SK-N-MC (cell line): ENCODE measurements around the gene METTL24.
A peak's percentile ranks its signal among the peaks of the same experiment; 100 is the strongest.

Experiments used
- DNase-seq: peaks from one replicate; pipeline ENCODE4 v3.0.0-alpha.2; 2011; ENCODE audit warnings: low read depth, low spot score
- H3K27ac ChIP-seq: fragments of 200-600 bp; sonication (generic); 2 replicates; pipeline ENCODE4 v1.5.1; 2016; ENCODE audit warnings: mixed run types
- H3K36me3 ChIP-seq: fragments of 200-600 bp; sonication (generic); 2 replicates; pipeline ENCODE4 v1.6.1; 2017; ENCODE audit warnings: antibody characterized with exemption, low read length, mixed read lengths; ENCODE audit not compliant: insufficient read depth
- H3K4me3 ChIP-seq: fragments of 200-600 bp; sonication (generic); 2 replicates; pipeline ENCODE4 v1.5.1; 2016
- H3K9ac ChIP-seq: fragments of 200-600 bp; sonication (generic); 2 replicates; pipeline ENCODE4 v1.8.0; 2017; ENCODE audit warnings: mixed run types, mixed read lengths; ENCODE audit not compliant: insufficient read length
- H3K9me3 ChIP-seq: fragments of 200-600 bp; sonication (generic); 2 replicates; pipeline ENCODE4 v1.6.1; 2017; ENCODE audit warnings: low read depth, mild to moderate bottlenecking, antibody characterized with exemption, low read length, moderate library complexity, mixed read lengths
- EZH2 ChIP-seq: fragments of 200-600 bp; sonication (generic); IDR thresholded peaks from one replicate; pipeline ENCODE4 v1.6.1; 2017; ENCODE audit warnings: antibody characterized with exemption
- FOXP2 ChIP-seq: optimal IDR thresholded peaks from 2 replicates; pipeline ENCODE3; 2011; ENCODE audit warnings: mild to moderate bottlenecking, moderate library complexity; ENCODE audit not compliant: insufficient read depth; ENCODE audit errors: extremely low read length, control extremely low read depth
- POLR2AphosphoS5 ChIP-seq: IDR thresholded peaks from 2 replicates; pipeline ENCODE4 v1.6.1; 2012; ENCODE audit warnings: mild to moderate bottlenecking, low read depth, low read length, borderline replicate concordance

METTL24 gene

DNA sequence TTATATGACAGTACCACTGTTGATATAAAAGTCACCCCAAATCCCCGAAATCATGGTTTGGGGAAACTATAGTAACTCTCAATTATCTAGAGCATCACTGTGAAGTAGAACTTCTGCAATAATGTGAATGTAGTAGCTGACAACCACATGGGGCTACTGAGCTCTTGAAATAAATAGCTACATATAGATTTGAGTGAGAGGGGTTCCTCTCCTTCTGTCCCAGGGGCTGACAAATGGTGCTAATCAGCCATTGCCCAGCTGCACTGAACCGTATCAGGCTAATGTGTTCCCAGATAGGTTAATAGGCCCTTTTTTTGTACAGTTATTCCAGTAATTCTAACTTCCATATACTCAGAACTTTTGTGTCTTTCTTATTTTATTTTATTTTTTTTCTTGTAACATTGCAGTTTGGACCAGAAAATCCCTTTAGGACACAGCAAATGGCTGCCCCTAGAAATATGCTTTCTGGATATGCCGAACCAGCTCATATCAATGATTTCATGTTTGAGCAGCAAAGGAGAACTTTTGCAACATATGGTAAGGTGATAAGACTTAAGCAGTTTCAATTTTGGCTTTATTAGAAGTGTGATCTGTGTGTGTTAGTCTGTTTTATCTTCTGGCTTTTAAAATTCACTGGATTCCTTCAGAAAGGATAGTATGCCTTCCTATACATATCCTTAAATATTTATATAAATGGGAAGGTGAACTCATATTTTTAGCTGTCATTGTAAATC lies 156.8 kb downstream of the METTL24 start:
- Histone ChIP-seq H3K27ac (0 out of 2 replicates have a peak overlapping the region, but pooled peaks have one; percentile 11), H3K9me3 (no peaks in the 10 kb centered on the region; the same call in 1 of the 2 replicates), H3K4me3 (no peak overlapping the region), H3K36me3 (peaks cover 37% of the 10 kb centered on the region), H3K9ac (no peak overlapping the region)
- DNase-seq = no peak
- TF ChIP-seq FOXP2 (no peak), POLR2AphosphoS5 (no peak), EZH2 (no peak)

DNA sequence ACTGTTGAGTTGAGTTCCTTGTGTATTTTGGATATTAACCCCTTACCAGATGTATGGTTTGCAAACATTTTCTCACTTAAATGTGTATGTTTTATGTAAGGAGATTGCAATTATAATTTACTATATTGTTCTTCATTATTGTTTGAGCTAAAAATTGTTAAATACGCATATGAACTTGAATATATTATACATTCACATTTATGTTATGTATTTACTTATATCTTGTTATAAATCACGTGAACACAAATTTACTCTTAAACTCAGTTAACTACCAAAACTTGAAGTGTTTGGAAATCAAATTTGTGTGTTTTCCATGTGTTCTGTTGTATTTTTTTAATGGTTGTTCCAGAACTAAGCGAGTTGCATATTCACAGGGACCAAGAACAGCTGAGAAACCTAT lies 159.6 kb downstream of the METTL24 start:
- no peak overlapping the region for H3K9ac ChIP-seq
- peaks cover 52% of the 10 kb centered on the region for H3K36me3 ChIP-seq
- no peak overlapping the region for H3K4me3 ChIP-seq
- H3K27ac ChIP-seq = no peak overlapping the region
- H3K9me3 ChIP-seq = no peaks in the 10 kb centered on the region; the same call in 1 of the 2 replicates
- TF ChIP-seq POLR2AphosphoS5 = no peak
- no peak for TF ChIP-seq EZH2
- TF ChIP-seq FOXP2 = no peak
- no peak for DNase-seq

DNA sequence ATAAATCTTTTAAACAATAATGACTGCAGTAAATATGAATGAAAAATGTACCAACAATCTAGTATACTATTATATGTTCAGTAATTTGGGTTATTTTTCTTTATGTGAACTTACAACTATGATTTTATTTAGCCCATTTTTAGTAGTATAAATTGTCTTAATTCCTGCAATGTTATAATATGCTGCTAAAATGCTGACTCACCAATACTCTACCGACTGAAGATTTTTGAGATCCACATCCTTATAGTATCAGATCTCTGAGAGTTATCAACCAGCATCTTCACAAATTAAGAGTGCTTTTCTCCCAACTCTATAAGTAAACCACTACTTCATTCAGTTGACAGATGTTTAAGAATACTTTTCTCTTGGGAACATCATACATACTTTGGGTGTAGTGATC lies 161.3 kb downstream of the METTL24 start:
- Histone ChIP-seq H3K36me3 (peaks cover 54% of the 10 kb centered on the region), H3K27ac (no peak overlapping the region; the same call in 1 of the 2 replicates), H3K4me3 (no peak overlapping the region), H3K9me3 (no peaks in the 10 kb centered on the region; the same call in 1 of the 2 replicates), H3K9ac (no peak overlapping the region)
- no peak for TF ChIP-seq FOXP2
- TF ChIP-seq EZH2 = no peak
- no peak for TF ChIP-seq POLR2AphosphoS5
- no peak for DNase-seq

DNA sequence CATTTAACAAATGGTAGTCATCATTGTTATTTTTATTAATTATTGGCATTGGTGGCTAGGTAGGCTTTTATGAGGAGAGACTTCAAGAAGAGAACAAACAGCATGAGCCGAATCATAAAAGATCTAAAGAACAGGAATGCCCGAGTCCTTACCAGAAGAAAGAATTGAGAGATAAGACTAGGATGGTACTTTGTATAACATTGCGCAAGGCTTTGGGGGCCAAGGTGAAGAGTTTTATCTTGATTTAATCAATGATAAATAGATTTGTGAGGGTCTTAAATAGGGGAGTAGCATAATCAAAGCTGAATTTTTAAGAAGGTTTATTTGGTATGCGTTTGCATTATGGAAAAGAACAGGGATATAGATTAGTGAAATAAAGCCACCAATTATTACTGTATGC lies 162.5 kb downstream of the METTL24 start:
- no peak overlapping the region for H3K9ac ChIP-seq
- no peak overlapping the region for H3K4me3 ChIP-seq
- TF ChIP-seq EZH2 (no peak), FOXP2 (no peak), POLR2AphosphoS5 (no peak)
- no peak overlapping the region for H3K27ac ChIP-seq
- no peak for DNase-seq
- no peaks in the 10 kb centered on the region; the same call in 1 of the 2 replicates for H3K9me3 ChIP-seq
- H3K36me3 ChIP-seq = peaks cover 50% of the 10 kb centered on the region
